Measurements from ENCODE around the gene ZNF670. TPM values are rescaled to one million over a fixed set of nuclear protein-coding genes. Genes with fewer than 3 reads are reported as not detected.

The ZNF670 gene
- total and polyA plus RNA-seq, 9 of the 15 experiments (the other 6 are each of a cell fraction or from before 2014, with no cell fraction given), result 7.1 to 23.4 (median 11.8) TPM

GRCh38 chr1:247078258-247079140, at the start of gene ZNF670 (continued):
- TF ChIP-seq CEBPB (tag; IDR thresholded peaks at IDR 0.05), result peak; percentile 86
- TF ChIP-seq MTF1 (CRISPR knock-in tag; IDR thresholded peaks at IDR 0.05; ENCODE audit: borderline replicate concordance), result no peak
- no peak for TF ChIP-seq XRCC3 (IDR thresholded peaks at IDR 0.05)
- TF ChIP-seq TBL1XR1 (IDR thresholded peaks at IDR 0.05; ENCODE audit: low read length in 2 of 2), result peak in 1 of 2 experiments; percentile 47; a peak in 1 of 4 replicates
- no peak for TF ChIP-seq CREBBP (IDR thresholded peaks at IDR 0.05; ENCODE audit: low read depth, low read length)
- no peak for TF ChIP-seq CHD7 (IDR thresholded peaks at IDR 0.05; ENCODE audit: low read depth, low read length)
- peak; percentile 87 for TF ChIP-seq POLR2B (IDR thresholded peaks at IDR 0.05; ENCODE audit: low read depth, partially characterized antibody)
- no peak for TF ChIP-seq TFAM (CRISPR knock-in tag; conservative IDR thresholded peaks at IDR 0.05)
- TF ChIP-seq U2AF2 (optimal IDR thresholded peaks at IDR 0.05; ENCODE audit: low read depth, low read length), result no peak
- peak; percentile 19 for TF ChIP-seq FOS (IDR thresholded peaks at IDR 0.05; ENCODE audit: extremely low read depth, insufficient read length)
- no peak for TF ChIP-seq CSDE1 (IDR thresholded peaks at IDR 0.05)
- no peak for TF ChIP-seq ZNF134 (CRISPR knock-in tag; conservative IDR thresholded peaks at IDR 0.05)
- no peak for TF ChIP-seq PHTF2 (CRISPR knock-in tag; IDR thresholded peaks at IDR 0.05)

Measured in K562 (cell line).